Naive B cell (primary cell): ENCODE data around the gene CCNYL1. TPM values are rescaled to one million over a fixed set of nuclear protein-coding genes. Genes with fewer than 3 reads are reported as not detected.

Experiments
- ATAC-seq, 2 donors: fragments of 150-1000 bp; cut with Tn5 transposase; 2 replicates each; pipeline ENCODE4 v1.10.0; 2021; ENCODE audit warnings: low read depth in 2 of 2, mild to moderate bottlenecking in 2 of 2, moderate library complexity in 2 of 2
- DNase-seq: peaks from one replicate; pipeline ENCODE4 v3.0.0; 2022
- H3K27ac Mint-ChIP-seq, 6 donors: one replicate each; pipeline ENCODE4 v1.8.0; 2020 to 2022; ENCODE audit warnings: mild to moderate bottlenecking in 6 of 6, mixed read lengths in 6 of 6, moderate library complexity in 5 of 6, inconsistent platforms in 2 of 6
- H3K27me3 Mint-ChIP-seq, 3 donors: one replicate each; pipeline ENCODE4 v1.8.0; 2021 to 2022; ENCODE audit warnings: mixed read lengths in 3 of 3, mild to moderate bottlenecking in 1 of 3
- H3K36me3 Mint-ChIP-seq, 2 donors: one replicate each; pipeline ENCODE4 v1.8.0; 2020 to 2022; ENCODE audit warnings: mixed read lengths in 2 of 2, inconsistent platforms in 1 of 2, mild to moderate bottlenecking in 1 of 2
- H3K4me1 Mint-ChIP-seq, 3 donors: one replicate each; pipeline ENCODE4 v1.8.0; 2020 to 2022; ENCODE audit warnings: mixed read lengths in 3 of 3, inconsistent platforms in 1 of 3, mild to moderate bottlenecking in 1 of 3, moderate library complexity in 1 of 3
- H3K4me3 Mint-ChIP-seq, 8 donors: one replicate each; pipeline ENCODE4 v1.8.0; 2020 to 2022; ENCODE audit warnings: mild to moderate bottlenecking in 8 of 8, mixed read lengths in 8 of 8, moderate library complexity in 8 of 8, inconsistent platforms in 2 of 8
- H3K9me3 Mint-ChIP-seq, 7 donors: one replicate each; pipeline ENCODE4 v1.8.0; 2020 to 2022; ENCODE audit warnings: mixed read lengths in 7 of 7, mild to moderate bottlenecking in 5 of 7, inconsistent platforms in 2 of 7, moderate library complexity in 1 of 7
- polyA plus RNA-seq, 6 donors: library from polyadenylated mRNA; unstranded; fragments of 300-500 nt; fragmentation: Illumina TruSeq; gene quantifications; one replicate each; pipeline ENCODE4 v1.2.3, GENCODE V29; 2021; ENCODE audit warnings: low read depth in 6 of 6

CCNYL1 gene
- polyA plus RNA-seq, 6 donors from 2014 or later = 0.91 to 4.7 (median 3.3) TPM

- DNase-seq = no peak
- Mint-ChIP-seq H3K27me3 (peaks cover 0 to 7% (median 0%) of the 10 kb centered on the region in 3 donors), H3K27ac (no peak overlapping the region)
Measured at GRCh38 chr2:207779523-207779922, 68.1 kb downstream of the CCNYL1 start.

GRCh38 chr2:207782238-207783030 lies 71.0 kb downstream of the CCNYL1 start:
- no peak overlapping the region for H3K27ac Mint-ChIP-seq
- no peak overlapping the region for H3K4me3 Mint-ChIP-seq
- no peak for ATAC-seq
- no peaks in the 10 kb centered on the region for H3K36me3 Mint-ChIP-seq
- no peaks in the 10 kb centered on the region for H3K4me1 Mint-ChIP-seq
- H3K9me3 Mint-ChIP-seq = no peaks in the 10 kb centered on the region
- H3K27me3 Mint-ChIP-seq = peaks cover 0 to 7% (median 2%) of the 10 kb centered on the region in 3 donors
- no peak for DNase-seq

More at GRCh38 chr2:207779523-207779922, 68.1 kb downstream of the CCNYL1 start:
- no peaks in the 10 kb centered on the region for H3K4me1 Mint-ChIP-seq
- no peak for ATAC-seq
- H3K36me3 Mint-ChIP-seq = no peaks in the 10 kb centered on the region
- no peaks in the 10 kb centered on the region for H3K9me3 Mint-ChIP-seq
- no peak overlapping the region for H3K4me3 Mint-ChIP-seq

DNA sequence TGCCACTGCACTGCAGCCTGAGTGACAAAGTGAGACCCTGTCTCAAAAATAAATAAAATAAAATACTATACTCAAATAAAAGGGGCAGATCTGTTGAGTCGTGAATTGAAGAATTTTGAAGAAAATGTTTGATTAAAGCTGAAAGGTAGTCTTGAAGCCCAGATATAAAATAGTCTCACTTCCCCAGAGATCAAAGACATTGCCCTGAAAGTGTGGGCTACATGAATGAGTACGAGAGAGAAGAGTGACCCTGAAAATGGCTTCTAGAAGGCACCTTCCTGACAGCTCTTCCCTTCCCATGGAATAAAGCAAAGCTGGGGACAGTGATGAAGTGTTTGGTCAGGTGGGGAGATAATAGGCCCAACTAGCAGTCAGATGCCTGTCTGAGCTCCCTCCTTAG lies 72.1 kb downstream of the CCNYL1 start:
- H3K9me3 Mint-ChIP-seq = no peaks in the 10 kb centered on the region
- no peak overlapping the region for H3K4me3 Mint-ChIP-seq
- no peaks in the 10 kb centered on the region for H3K4me1 Mint-ChIP-seq
- DNase-seq (no peak), ATAC-seq (no peak)
- H3K27me3 Mint-ChIP-seq = peaks cover 0 to 7% (median 7%) of the 10 kb centered on the region in 3 donors
- H3K27ac Mint-ChIP-seq = no peak overlapping the region
- no peaks in the 10 kb centered on the region for H3K36me3 Mint-ChIP-seq

DNA sequence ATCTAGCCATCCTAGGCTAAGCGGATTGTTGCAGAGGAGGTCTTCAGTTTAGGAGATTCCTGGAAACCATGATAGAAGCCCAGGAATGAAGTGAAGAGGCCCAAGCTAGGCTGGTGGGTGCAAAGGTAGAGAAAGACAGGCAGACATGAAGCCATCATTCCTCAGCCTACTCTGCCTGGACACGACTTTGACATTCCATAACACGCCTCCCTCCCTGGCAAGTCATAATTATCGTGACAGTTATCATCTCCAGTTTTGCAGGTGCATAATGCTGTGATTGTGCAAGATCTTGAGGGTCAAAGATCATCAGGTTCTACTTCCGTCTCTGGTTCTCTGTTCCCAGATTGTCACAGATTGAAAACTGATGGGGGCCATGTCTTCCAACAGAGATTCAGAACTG lies 73.5 kb downstream of the CCNYL1 start:
- Mint-ChIP-seq H3K4me3 (no peak overlapping the region), H3K36me3 (no peaks in the 10 kb centered on the region), H3K27ac (no peak overlapping the region), H3K4me1 (no peaks in the 10 kb centered on the region), H3K27me3 (peaks cover 0 to 7% (median 4%) of the 10 kb centered on the region in 3 donors), H3K9me3 (no peaks in the 10 kb centered on the region)
- DNase-seq (no peak), ATAC-seq (no peak)

GRCh38 chr2:207787017-207787416 lies 75.6 kb downstream of the CCNYL1 start:
- DNase-seq (no peak), ATAC-seq (no peak)
- H3K4me1 Mint-ChIP-seq = no peaks in the 10 kb centered on the region
- no peak overlapping the region for H3K4me3 Mint-ChIP-seq
- no peak overlapping the region for H3K27ac Mint-ChIP-seq
- peaks cover 0 to 16% (median 13%) of the 10 kb centered on the region in 3 donors for H3K27me3 Mint-ChIP-seq
- no peaks in the 10 kb centered on the region for H3K9me3 Mint-ChIP-seq
- no peaks in the 10 kb centered on the region for H3K36me3 Mint-ChIP-seq

DNA sequence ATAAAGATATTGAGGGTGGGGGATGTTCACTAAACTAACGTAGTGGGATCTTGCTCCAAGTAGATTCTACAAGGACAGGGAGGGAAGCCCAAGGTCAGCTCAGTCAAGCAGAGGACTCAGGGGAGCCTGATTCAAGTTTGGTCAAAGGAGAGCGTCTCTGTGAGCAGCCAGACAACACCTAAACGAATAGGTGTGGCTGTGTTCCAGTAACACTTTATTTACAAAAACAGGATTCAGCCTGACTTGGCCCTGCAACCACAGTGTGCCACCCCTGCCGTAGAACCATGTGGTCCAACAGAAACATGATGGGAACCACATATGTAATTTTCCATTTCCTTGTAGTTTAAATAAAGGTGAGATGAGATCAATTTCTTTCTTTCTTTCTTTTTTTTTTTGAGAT lies 76.4 kb downstream of the CCNYL1 start:
- Mint-ChIP-seq H3K36me3 (no peaks in the 10 kb centered on the region), H3K27me3 (peaks cover 0 to 16% (median 13%) of the 10 kb centered on the region in 3 donors), H3K4me3 (no peak overlapping the region), H3K9me3 (no peaks in the 10 kb centered on the region), H3K4me1 (no peaks in the 10 kb centered on the region), H3K27ac (no peak overlapping the region)
- ATAC-seq = no peak
- DNase-seq = no peak

DNA sequence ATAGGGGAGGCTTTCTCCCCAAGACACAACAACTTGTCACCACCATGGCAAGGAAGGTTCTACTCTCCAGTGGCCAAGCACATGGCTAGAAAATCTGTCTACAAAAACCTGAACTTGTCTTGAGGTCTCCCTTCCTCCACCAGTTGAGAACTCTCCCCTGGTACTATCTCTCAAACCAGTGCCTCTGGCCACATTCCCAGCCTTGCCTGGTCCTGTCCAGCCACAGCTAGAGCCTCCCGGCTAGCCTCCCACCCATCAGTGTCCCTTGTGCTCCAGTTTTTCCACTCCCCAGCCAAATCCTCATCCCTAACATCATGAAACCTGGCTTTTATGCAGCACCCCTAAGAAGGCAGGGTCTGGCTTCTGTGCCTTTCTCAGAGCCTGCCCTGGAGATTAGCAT lies 79.5 kb downstream of the CCNYL1 start:
- H3K4me3 Mint-ChIP-seq = no peak overlapping the region
- ATAC-seq = no peak
- H3K27me3 Mint-ChIP-seq = peaks cover 0 to 22% (median 13%) of the 10 kb centered on the region in 3 donors
- no peaks in the 10 kb centered on the region for H3K4me1 Mint-ChIP-seq
- H3K9me3 Mint-ChIP-seq = no peaks in the 10 kb centered on the region
- H3K36me3 Mint-ChIP-seq = no peaks in the 10 kb centered on the region
- H3K27ac Mint-ChIP-seq = peak overlapping the region in 1 of 6 donors; percentile 32
- no peak for DNase-seq

- Mint-ChIP-seq H3K36me3 (no peaks in the 10 kb centered on the region), H3K4me3 (no peak overlapping the region), H3K4me1 (no peaks in the 10 kb centered on the region), H3K9me3 (no peaks in the 10 kb centered on the region), H3K27ac (no peak overlapping the region), H3K27me3 (peaks cover 0 to 22% (median 13%) of the 10 kb centered on the region in 3 donors)
- DNase-seq (no peak), ATAC-seq (no peak)
Measured at GRCh38 chr2:207791579-207792243, 80.3 kb downstream of the CCNYL1 start.

GRCh38 chr2:207792244-207792785 lies 80.9 kb downstream of the CCNYL1 start:
- H3K4me3 Mint-ChIP-seq = no peak overlapping the region
- H3K9me3 Mint-ChIP-seq = no peaks in the 10 kb centered on the region
- H3K27ac Mint-ChIP-seq = no peak overlapping the region
- DNase-seq = no peak
- no peaks in the 10 kb centered on the region for H3K4me1 Mint-ChIP-seq
- H3K27me3 Mint-ChIP-seq = peaks cover 0 to 21% (median 13%) of the 10 kb centered on the region in 3 donors
- ATAC-seq = no peak
- no peaks in the 10 kb centered on the region for H3K36me3 Mint-ChIP-seq

GRCh38 chr2:207796585-207797350 lies 85.3 kb downstream of the CCNYL1 start:
- no peak overlapping the region for H3K4me3 Mint-ChIP-seq
- H3K27ac Mint-ChIP-seq = no peak overlapping the region
- H3K4me1 Mint-ChIP-seq = no peaks in the 10 kb centered on the region
- peaks cover 0 to 6% (median 0%) of the 10 kb centered on the region in 3 donors for H3K27me3 Mint-ChIP-seq
- H3K9me3 Mint-ChIP-seq = no peaks in the 10 kb centered on the region
- no peak for ATAC-seq
- DNase-seq = no peak
- no peaks in the 10 kb centered on the region for H3K36me3 Mint-ChIP-seq

DNA sequence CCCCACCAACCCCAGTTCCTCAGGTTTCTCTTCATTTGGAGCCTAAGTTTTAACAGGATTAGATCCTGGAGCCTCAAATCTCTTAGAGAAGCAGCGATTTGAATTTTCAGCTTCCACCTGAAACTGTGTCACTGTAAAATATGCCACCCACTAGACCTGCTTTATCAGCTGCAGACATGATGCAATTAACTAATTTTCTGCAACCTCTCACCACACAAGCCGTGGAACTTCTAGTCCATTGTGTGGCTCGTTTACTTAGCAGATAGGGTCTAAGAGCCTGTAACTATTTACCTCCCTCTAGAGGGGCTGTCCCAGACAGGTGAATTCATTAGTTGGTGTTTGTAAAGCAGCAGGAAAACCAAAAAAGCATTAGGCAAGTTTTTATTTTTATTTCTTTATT lies 89.8 kb downstream of the CCNYL1 start:
- no peaks in the 10 kb centered on the region for H3K9me3 Mint-ChIP-seq

DNA sequence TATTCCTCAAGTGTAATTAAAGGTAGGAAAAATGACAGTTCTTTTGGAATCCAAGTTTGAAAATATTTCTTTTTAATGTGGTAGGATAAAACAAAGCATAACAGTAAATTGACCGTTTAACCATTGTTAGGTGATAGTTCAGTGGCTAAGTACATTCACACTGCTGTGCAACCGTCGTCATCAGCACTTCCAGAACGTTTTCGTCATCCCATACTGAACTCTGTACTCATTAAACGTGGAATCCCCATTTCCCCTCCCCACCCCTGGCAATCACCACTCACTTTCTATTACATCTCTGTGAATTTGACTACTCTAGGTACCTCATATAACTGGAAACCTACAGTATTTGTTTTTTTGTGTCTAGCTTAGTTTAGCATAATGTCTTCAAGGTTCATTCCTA lies 91.2 kb downstream of the CCNYL1 start:
- H3K9me3 Mint-ChIP-seq = no peaks in the 10 kb centered on the region
- H3K4me1 Mint-ChIP-seq = no peaks in the 10 kb centered on the region
- no peaks in the 10 kb centered on the region for H3K36me3 Mint-ChIP-seq
- no peak overlapping the region for H3K27ac Mint-ChIP-seq
- DNase-seq (no peak), ATAC-seq (no peak)
- H3K27me3 Mint-ChIP-seq = no peaks in the 10 kb centered on the region
- H3K4me3 Mint-ChIP-seq = no peak overlapping the region

More for the DNA sequence above, 89.8 kb downstream of the CCNYL1 start:
- no peak for DNase-seq
- no peak overlapping the region for H3K4me3 Mint-ChIP-seq
- H3K36me3 Mint-ChIP-seq = no peaks in the 10 kb centered on the region
- H3K27ac Mint-ChIP-seq = peak overlapping the region in 1 of 6 donors; percentile 81
- no peak for ATAC-seq
- H3K27me3 Mint-ChIP-seq = no peaks in the 10 kb centered on the region
- H3K4me1 Mint-ChIP-seq = no peaks in the 10 kb centered on the region
